GM12872 (cell line): ENCODE results near the gene PITPNB.
A peak's percentile ranks its signal among the peaks of the same experiment; 100 is the strongest.

Experiments
- TF ChIP-seq, protein P1 (sequence below): IDR thresholded peaks from 3 replicates; pipeline ENCODE4 v1.5.1; 2011; ENCODE audit warnings: low read depth, mild to moderate bottlenecking, low read length, moderate library complexity; ENCODE audit not compliant: insufficient read depth

Gene PITPNB

DNA sequence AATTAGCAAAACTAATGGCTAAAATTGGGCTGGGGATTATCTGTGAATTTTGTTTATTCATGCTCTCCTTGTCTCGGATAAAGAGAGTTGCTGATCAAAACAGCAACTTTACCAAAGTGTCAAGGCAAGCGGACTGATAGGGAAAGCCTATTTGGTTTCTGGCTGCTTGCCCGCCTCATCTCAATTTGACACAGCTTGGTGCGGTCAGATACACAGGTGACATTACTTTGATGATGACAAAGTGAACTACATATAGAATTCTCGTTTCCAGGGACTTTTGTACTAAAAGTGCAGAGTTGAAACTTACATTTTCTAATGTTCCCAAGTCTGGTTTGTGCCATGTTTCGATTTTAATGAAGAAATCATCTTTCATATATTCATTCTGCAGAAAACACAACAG, 22.8 kb downstream of the PITPNB start:
- TF ChIP-seq, protein P1, sequence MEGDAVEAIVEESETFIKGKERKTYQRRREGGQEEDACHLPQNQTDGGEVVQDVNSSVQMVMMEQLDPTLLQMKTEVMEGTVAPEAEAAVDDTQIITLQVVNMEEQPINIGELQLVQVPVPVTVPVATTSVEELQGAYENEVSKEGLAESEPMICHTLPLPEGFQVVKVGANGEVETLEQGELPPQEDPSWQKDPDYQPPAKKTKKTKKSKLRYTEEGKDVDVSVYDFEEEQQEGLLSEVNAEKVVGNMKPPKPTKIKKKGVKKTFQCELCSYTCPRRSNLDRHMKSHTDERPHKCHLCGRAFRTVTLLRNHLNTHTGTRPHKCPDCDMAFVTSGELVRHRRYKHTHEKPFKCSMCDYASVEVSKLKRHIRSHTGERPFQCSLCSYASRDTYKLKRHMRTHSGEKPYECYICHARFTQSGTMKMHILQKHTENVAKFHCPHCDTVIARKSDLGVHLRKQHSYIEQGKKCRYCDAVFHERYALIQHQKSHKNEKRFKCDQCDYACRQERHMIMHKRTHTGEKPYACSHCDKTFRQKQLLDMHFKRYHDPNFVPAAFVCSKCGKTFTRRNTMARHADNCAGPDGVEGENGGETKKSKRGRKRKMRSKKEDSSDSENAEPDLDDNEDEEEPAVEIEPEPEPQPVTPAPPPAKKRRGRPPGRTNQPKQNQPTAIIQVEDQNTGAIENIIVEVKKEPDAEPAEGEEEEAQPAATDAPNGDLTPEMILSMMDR: no peak

- TF ChIP-seq, protein P1: no peak
These were observed 23.5 kb downstream of the PITPNB start for GRCh38 chr22:27895600-27895999.

DNA sequence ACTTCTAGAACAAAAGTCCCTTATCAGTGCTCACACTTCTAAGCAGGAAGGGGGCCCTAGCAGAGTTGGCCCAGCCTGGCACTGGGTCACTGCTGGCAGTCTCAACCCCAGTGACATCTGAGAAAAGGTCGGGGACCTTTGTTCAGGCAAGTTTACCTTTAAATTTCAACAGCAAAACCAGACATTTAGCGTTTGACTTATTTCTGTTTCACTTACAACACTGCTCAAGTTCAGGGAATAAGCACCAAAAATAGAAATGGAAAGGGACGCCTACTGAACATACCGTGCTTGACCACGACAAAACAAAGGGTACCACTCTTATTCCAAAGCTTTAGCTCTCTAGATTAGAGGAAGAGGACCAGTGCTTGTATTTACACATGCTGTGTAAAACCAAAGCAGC, 26.2 kb downstream of the PITPNB start:
- TF ChIP-seq, protein P1: no peak

- TF ChIP-seq, protein P1: no peak
These were observed 27.0 kb downstream of the PITPNB start for GRCh38 chr22:27892064-27892463.

DNA sequence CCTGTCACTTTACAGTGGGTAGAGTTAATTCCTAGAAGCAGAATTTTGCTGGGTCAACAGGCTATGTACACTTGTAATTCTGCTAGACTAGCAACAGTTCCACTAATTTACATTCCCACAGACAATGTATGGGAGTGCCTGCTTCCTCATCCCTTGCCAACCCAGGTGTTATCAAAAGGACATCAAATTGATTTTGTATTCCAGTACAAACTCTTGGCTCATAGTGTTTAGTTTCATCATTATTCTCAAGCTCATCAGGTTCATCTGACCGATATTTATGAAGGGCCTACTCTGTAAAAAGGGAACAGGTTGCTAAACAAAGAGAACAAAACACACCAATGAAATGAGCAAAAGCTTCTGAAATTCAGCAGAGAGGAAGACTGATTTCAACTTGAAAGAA, 30.7 kb downstream of the PITPNB start:
- TF ChIP-seq, protein P1: no peak

GRCh38 chr22:27886843-27887151, 32.3 kb downstream of the PITPNB start:
- TF ChIP-seq, protein P1: no peak

DNA sequence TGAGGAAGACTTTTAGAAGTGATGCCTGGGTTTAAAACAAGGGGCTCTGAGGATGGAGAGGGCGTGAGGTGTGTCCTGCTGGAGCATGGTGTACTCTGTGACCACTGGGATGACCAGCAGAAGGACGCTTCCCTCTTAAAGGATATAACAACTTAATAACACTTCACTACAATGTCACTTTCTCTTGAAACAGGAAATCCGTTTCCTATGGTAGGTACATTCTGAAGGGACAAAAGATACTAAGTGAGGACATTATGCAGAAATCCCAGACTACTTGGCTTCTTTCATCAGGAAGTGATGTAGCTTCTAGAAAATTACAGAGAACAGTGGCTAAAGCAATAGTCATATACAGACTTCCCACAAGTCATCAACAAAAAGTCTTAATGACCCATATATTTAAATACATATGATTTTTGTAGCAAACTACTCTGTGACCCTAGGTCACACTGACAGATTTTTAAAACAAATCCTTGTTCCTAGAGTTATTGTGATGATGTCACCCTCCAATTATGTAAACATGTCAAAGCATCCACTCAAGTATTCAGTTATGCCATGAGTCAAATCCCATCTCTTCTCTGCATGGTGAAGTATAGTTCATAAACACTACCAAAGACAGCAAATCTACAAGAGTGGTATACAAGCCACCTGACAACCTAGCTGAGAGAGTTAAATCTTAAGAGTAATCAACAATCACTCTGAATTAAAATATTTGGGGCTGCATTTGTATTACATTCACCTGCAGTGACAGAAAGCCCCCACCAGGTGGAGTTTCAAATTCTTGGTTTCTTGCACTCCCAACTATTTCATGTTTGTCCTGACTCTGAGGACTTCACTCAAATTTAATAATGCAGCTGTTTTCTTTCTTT, 32.8 kb downstream of the PITPNB start:
- TF ChIP-seq, protein P1: peak; percentile 71
